Measurements from ENCODE around the gene PIGL.
A peak's percentile ranks its signal among the peaks of the same experiment; 100 is the strongest.
"Not testable (repeated sequence)": the region's sequence is repeated elsewhere in the genome, so short reads cannot be mapped to it uniquely, and the experiment has no call there.

PIGL gene

DNA sequence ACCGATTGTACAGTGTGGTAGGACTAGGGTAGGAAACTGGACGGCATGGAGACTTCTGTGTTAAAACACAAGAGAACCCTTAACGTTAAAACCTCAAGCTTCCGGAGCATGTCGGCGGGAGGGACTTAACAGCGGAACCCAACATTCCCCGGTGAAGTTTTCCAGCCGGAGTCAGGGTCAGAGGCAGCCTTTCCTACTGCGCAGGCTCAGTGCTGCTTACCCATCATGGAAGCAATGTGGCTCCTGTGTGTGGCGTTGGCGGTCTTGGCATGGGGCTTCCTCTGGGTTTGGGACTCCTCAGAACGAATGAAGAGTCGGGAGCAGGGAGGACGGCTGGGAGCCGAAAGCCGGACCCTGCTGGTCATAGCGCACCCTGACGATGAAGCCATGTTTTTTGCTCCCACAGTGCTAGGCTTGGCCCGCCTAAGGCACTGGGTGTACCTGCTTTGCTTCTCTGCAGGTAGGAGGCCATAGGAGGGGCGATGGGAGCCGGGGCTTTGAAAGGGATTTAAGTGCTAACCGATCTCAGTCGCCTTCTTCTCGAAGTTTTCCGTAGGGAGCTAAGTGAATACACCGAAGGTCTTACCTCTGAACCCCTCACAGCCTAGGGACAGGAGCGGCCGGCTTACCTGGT is at the start of gene PIGL:
TSS of gene PIGL (plus strand) at position 209 of the 634 bp plus-strand sequence. CDS start at position 226, 17 bp downstream.
- DNase-seq (ENCODE audit: low read depth in 1 of 2, low spot score in 1 of 2): peak; percentile 73 to 79

DNA sequence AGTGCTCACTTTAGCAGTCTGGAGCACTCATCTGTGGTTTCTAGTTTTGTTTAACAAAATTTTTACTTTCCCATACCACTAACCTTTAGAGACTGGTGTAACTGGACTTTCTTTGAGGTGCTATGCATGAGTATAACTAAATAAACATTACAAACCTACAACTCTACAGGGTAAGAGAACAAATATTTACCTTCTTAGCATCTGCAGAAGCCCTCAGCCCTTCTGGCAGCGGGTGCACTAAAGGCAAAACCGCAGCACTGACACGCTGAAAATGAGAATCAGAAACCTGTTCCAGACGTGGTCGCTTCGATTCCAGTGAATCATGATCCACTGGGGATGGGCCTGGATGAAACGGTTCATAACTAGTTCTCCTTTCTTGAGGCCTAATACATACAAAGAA is 45.4 kb upstream of the PIGL start:
- no peak for DNase-seq (ENCODE audit: low read depth in 1 of 2, low spot score in 1 of 2)

DNA sequence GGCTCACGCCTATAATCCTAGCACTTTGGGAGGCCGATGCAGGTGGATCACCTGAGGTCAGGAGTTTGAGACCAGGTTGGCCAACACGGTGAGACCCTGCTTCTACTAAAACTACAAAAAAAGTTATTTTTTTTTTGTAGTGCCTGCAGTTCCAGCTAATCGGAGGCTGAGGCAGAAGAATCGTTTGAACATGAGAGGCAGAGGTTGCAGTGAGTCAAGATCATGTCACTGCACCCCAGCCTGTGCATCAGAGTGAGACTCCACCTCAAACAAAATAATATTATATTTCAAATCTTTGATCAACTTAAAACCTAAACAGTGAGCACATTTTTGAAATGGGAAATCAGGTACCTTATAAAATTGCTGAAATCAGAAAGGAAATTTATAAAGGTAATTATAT is 38.2 kb upstream of the PIGL start:
- DNase-seq (ENCODE audit: low read depth in 1 of 2, low spot score in 1 of 2): no peak

DNA sequence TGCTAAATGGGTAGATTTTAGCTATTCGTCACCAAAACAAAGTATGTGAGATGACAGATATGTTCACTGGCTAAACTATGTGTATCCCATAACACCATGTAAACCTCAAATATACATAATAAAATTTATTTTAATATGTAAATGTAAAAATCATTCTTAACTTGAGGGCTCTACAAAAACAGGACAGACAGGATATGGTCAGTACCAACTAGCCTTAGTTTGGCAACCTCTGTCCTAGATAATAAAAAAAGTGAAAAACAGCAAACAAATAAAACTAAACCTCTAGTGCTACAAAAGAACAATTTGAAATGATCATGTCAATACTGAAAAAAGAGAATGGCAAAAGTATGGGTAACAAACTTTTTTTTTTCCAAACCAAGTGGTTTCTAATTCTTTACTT is 35.4 kb upstream of the PIGL start:
- DNase-seq (ENCODE audit: low read depth in 1 of 2, low spot score in 1 of 2): no peak

DNA sequence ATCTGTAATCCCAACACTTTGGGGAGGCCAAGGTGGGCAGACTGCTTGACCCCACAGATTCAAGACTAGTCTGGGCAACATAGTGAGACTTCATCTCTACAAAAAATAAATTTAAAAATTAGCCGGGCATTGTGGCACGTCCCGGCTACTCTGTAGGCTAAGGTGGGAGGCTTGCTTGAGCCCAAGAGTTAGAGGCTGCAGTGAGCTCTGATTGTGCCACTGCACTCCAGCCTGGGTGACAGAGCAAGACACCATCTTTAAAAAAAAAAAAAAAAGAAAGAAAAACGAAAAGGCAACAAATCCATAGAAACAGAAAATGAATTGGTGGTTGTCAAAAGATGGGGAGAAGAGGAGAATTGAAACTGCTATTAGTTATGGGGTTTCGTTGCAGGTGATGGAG is 29.4 kb upstream of the PIGL start:
- DNase-seq (ENCODE audit: low read depth in 1 of 2, low spot score in 1 of 2): no peak

DNA sequence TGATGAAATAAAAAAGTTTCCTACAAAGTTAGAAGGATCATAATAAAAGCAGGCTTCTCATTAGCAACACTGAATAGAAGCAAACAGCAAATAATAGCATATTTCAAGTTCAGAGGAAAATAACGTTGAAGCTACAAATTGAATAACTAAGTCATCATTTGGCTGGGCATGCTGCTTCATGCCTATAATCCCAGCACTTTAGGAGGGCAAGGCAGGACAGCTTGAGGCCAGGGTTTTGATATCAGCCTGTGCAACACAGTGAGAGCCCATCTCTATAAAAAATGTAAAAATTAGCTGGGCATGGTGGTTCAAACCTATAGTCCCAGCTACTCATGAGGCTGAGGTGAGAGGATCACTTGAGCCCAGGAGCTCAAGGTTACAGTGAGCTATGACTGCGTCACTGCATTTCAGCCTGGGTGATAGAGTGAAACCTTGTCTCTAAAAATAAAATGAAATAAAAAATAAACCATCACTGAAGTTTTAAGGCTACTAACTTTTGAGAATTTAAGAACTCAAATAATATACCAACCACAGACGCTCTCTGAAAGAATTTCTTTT is 27.1 kb upstream of the PIGL start:
- no peak for DNase-seq (ENCODE audit: low read depth in 1 of 2, low spot score in 1 of 2)

DNA sequence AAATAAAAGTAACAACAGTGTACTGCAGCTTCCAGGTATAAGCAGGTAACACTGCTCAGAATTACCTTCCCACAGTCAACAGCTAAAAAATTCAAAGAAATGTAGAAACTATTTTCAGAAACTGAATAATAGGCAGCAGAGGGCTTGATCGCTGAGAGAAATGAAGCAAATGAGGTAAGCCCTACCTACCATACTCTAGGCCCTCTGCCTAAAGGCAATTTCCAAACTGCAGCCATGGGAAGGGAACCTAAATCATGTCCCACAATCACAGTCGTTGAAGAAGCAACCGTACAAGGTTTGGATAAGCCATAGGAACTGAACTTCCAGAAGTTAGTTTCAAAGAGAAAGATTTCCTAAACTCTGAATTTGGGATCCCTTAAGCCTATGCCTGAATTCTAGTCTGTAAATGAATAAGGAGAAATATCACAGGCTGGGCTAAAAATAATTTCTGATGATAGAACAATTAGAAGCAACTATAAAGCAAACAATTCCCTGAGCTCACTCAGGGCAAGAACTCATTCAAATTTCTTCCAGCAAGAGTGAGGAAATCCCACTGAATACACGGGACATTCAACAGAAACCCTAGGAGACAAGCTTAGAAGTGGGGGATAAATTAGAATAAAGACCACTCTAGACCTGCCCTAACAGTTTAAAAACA is 26.2 kb upstream of the PIGL start:
- no peak for DNase-seq (ENCODE audit: low read depth in 1 of 2, low spot score in 1 of 2)

DNA sequence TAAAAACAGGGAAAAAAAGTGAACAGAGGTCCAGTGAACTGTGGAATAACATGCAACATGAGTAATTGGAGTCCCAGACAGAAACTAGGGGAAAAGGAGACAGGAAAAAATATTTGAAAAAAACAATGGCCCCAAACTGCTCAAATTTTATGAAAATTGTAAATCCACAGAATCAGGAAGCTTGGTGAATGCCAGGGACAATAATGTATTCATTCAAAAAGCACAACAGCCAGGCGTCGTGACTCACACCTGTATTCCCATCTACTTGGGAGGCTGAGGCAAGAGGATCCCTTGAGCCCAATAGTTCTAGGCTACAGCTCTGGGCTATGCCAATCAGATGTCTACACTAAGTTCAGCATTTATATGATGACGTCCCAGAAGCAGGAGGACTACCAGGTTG is 25.4 kb upstream of the PIGL start:
- no peak for DNase-seq (ENCODE audit: low read depth in 1 of 2, low spot score in 1 of 2)

DNA sequence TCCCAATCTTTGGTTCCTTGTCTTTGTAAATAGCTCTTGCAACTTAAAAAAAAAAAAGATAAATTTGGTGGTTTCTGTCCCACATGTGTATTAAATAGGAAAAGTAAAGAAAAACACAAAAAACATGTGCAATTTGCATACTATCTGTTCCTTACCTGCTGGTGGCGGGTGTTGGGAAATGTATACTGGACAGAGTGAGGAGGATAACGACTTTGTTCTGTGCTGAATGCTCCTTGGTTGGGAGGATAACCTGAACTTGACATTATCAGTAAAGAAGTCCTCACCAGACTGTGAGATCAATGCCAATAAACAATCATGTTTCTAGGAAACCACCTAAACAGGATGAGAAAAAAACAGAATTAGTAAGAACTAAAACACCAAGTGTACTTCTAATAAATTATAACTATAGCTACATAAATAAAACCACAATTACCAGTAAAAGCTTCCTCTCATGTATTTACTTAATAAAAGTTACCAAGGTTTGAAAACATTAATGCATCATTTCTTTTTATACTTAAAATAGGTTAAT is 22.6 kb upstream of the PIGL start:
- DNase-seq (ENCODE audit: low read depth in 1 of 2, low spot score in 1 of 2): not testable (repeated sequence)

DNA sequence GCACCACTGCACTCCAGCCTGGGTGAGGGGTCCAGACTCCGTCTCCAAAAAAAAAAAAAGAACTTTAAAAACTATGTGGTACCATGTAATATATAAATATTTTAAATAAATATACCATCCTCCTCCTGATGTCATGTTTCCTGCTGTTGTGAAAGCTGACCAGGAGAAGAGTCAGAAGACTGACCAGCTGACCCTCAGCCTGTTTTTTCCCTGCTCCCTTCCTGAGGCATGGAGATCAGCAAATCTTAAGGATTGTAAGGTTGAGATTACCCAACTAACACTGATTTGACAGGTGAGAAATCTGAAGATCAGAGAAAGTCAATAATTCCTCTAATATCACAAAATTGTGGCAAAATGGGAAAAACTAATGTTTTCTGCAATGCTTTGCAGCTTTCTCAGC is 19.7 kb upstream of the PIGL start:
- no peak for DNase-seq (ENCODE audit: low read depth in 1 of 2, low spot score in 1 of 2)

DNA sequence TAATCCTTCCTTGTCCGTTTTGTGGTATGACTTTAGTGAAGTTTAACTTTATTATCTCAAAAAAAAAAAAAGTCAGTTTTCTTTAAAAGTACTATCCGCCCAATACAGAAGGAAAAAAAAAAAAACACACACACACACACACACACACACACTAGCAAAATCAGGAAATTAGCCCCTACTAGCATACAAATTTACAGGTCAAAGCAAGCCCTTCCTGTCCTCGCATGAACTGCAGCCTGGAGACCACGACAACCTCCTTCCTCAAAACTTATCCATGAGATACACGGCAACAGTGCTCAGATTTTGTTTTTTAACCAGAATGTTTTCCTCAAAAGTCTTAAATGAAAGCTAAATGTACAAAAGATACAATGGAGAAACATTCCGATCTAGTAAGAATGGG is 17.9 kb upstream of the PIGL start:
- DNase-seq (ENCODE audit: low read depth in 1 of 2, low spot score in 1 of 2): no peak

DNA sequence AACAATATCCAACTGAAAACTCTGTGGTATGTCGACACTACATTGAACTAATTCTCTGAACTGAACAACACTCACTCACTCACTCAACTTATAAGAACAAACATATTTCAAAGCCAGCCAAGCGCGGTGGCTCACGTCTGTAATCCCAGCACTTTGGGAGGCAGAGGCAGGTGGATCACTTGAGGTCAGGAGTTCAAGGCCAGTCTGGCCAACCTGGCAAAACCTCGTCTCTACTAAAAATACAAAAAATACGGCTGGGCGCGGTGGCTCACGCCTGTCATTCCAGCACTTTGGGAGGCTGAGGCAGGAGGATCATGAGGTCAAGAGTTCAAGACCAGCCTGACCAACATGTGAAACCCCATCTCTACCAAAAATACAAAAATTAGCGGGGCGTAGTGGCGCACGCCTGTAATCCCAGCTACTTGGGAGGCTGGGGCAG is 15.3 kb upstream of the PIGL start:
- DNase-seq (ENCODE audit: low read depth in 1 of 2, low spot score in 1 of 2): not testable (repeated sequence)

DNA sequence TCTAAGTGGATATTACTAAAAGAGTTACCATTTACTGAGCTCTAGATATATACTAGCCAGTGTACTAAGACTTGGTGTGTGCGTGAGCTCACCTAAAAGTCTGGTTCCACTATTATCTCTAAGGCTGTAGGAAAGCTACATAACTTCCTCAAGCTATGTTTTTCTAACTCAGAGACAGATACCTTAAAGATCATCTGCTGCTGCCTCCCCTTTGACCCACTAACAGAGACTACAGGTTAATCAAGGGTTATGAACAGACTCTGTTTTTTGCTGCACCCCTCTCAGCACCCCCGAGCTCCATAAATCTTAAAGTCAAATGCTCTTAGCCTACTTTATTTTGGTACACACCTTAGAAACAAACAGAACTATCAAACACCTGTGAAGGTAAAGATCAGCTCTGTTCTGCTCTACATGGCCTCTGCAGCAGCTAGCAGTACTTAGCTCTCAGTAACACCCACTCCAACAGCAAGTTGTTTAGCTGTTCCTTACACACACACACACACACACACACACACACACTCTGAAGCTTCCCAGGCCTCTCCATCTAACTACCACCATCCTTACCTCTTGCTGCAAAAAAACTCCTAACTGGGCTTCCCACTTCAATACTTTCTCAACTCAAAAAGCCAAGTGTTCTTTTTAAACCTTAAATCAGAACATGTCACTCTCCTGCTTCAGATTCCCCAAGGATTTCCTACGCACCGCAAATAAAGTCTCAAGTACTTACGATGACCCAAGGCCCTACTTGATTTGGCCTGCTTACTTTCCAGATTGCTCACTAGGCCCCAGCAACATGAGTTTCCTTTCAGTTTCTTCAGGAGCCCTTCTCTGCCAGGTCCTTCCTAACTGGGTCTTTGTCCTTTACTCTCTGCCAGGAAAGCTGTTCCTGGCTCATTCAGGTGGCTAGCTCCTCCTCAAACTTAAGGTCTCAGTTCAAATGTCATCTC is 14.2 kb upstream of the PIGL start:
- DNase-seq (ENCODE audit: low read depth in 1 of 2, low spot score in 1 of 2): not testable (repeated sequence)

DNA sequence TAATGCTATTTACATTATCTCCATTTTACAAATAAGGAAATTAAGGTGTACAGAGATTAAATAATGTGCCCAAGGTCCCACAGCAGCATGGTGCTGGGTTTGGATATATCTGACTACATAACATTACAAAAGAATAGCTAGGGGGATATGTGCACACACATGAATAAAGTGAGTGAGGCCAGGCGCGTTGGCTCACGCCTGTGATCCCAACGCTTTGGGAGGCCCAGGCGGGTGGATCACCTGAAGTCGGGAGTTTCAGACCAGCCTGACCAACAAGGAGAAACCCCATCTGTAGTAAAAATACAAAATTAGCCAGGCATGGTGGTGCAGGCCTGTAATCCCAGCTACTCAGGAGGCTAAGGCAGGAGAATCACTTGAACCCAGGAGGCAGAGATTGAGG is 12.2 kb upstream of the PIGL start:
- DNase-seq (ENCODE audit: low read depth in 1 of 2, low spot score in 1 of 2): not testable (repeated sequence)

DNA sequence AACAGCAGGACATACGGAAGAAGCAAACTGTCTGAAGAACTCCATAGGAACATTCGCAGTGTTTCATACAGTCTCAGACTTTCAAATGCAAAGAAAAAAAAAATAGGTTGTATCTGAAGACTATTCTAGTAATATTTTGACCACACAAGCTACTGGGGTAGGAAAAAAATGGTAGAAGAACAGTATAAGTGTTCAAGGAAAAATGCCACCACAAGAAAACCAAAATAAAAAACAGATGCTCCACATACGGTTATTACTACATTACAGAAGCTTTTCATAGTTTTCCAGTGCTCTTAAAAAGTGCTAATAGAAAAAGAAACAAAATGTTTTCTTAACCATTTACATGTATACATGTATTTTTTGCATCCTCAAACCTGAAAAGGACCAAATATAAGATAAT is 5.4 kb upstream of the PIGL start:
- no peak for DNase-seq (ENCODE audit: low read depth in 1 of 2, low spot score in 1 of 2)

DNA sequence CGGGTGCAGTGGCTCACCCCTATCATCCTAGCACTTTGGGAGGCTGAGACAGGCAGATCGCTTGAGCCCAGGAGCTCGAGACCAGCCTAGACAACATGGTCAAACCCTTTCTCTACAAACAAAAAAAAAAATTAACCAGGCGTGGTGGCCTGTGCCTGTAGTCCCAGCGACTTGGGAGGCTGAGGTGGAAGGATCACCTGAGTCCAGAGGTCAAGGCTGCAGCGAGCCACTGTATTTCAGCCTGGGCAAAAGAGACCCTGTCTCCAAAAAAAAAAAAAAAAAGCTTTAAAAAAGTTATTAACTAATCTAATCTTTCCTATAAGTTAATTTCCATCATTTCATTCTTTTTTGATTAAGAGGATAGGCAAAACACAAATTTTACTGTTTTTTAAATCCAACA is 4.2 kb upstream of the PIGL start:
- DNase-seq (ENCODE audit: low read depth in 1 of 2, low spot score in 1 of 2): no peak

DNA sequence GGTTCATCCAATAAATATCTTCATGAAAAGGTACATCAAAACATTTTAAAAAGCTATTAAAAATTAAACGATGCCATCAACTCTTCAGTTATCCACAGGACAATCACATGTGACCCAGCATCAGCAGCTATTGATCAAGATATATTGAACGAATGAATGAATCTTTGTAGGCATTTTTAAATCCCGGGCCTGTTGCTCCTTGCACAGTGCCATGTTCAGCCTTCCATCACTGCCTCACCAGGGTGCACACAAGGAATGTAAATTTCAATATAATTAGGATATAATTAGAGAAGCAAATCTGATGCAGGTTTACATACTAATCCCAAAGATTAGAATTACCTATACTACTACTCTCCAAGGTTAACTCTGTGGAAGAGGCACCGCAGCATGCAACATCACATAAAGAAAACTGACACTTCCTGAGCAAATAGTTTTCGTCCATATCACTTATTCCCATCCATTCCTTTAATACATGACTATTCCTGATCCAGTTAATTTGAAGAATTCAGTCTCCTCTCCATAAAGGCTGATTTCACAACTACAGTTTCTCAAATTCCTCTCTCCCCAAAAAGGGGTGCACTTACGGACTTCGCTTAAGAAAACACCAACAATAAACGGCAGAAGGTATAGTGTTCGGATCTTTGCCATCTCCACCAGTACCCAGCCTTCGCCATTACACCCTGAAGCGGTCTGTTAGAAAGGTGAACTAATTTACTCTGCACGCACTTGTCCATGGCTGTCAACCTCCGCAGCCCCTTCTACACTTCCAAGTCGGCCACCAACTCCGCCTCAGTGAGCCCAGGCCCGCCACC is 2.6 kb upstream of the PIGL start:
- DNase-seq (ENCODE audit: low read depth in 1 of 2, low spot score in 1 of 2): no peak

DNA sequence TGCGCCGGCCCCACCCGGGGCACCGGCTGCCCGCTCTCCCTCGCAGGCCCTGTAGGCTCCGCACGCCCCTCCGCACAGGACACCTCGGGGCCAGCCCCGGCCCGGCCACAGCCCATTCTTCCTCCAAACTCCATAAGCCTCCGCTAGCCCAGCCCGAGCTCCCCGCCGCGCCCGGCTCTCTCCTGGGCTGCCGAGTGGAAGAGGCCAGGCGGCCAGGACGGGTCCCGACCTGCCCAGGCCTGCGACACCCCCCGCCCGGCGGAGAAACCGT is 2.1 kb upstream of the PIGL start:
- no peak for DNase-seq (ENCODE audit: low read depth in 1 of 2, low spot score in 1 of 2)

DNA sequence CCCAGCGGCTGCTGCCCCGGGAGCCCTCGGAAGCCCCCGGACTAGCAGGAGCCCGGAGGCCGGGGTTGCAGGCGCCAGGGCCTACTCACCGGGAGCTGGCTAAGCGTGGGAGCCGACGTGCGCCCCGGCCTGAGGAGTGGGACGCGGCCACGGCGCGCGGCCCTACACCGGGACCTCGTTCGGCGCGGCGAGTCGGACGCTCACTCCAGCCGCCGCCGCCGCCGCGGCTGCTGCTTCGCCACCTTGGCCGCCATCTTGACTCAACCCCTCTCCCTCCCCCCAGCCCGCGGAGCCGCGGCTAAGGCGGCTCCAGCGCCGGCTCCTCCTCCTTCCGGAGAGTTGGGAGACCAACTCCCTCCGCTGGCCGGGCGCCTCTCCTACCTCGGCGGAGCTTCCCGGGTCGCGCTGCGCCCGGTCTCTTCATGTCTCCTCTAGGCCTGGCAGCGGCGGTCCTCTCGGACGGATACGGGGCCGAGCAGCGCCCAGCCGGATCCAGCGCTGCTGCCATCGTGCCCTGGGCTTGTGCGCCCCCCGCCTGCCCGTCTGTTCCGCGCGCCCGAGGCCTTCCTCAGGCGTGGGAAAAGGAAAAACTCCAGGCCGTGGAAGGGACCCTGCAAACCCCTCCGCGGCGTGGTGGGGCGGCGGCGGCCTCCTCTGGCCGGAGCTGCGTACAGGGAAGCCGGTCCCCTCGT is 1.6 kb upstream of the PIGL start, which contains the start of gene NCOR1:
TSS of gene NCOR1 (minus strand) at position 262 of the 692 bp plus-strand sequence. CDS start 20,965 bp downstream, outside the sequence.
- peak; percentile 76 to 83 for DNase-seq (ENCODE audit: low read depth in 1 of 2, low spot score in 1 of 2)

DNA sequence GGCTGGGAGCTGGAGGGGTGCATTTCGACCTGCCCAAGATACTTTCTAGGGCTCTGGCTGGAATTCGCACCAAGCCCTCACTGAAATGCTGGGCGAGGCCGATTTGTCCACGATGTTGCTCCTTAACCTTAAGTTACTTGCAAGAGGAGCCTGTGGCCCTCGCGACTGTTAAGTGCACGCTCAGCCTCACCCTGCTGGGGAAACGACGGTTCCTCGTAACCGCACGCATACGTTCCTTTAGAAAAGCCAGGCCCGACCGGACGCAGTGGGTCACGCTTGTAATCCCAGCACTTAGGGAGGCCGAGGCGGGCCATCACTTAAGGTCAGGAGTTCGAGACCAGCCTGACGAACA is 1.1 kb upstream of the PIGL start:
- no peak for DNase-seq (ENCODE audit: low read depth in 1 of 2, low spot score in 1 of 2)
